SIG-M5 (cell line): ENCODE data around the gene NKIRAS1.
"Not testable (repeated sequence)": the region's sequence is repeated elsewhere in the genome, so short reads cannot be mapped to it uniquely, and the experiment has no call there.

Experiments
- DNase-seq: peaks from one replicate; lab custom pipeline; 2025; lab: John Stamatoyannopoulos, UW

The NKIRAS1 gene

GRCh38 chr3:23904545-23904944 lies 12.2 kb downstream of the NKIRAS1 start:
- no peak for DNase-seq

- DNase-seq: no peak
Measured at GRCh38 chr3:23900744-23901143, 16.0 kb downstream of the NKIRAS1 start.

DNA sequence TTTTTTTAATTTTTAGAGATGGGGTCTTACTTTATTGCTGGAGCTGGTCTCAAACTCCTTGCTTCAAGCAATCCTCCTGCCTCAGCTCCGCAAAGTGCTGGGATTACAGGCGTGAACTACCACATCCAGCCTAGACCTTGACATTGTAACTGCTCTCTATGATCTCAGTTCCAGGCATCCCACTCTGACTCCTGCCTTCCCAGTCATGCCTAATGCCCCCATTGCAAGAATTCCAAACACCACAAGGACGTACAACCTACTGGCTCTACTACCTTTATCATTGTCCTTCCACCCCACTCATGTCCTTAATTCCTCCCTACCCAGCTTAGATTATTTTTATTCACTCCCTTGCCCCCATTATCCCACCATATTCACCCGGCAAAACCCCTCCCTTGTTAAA lies 21.6 kb downstream of the NKIRAS1 start:
- no peak for DNase-seq

DNA sequence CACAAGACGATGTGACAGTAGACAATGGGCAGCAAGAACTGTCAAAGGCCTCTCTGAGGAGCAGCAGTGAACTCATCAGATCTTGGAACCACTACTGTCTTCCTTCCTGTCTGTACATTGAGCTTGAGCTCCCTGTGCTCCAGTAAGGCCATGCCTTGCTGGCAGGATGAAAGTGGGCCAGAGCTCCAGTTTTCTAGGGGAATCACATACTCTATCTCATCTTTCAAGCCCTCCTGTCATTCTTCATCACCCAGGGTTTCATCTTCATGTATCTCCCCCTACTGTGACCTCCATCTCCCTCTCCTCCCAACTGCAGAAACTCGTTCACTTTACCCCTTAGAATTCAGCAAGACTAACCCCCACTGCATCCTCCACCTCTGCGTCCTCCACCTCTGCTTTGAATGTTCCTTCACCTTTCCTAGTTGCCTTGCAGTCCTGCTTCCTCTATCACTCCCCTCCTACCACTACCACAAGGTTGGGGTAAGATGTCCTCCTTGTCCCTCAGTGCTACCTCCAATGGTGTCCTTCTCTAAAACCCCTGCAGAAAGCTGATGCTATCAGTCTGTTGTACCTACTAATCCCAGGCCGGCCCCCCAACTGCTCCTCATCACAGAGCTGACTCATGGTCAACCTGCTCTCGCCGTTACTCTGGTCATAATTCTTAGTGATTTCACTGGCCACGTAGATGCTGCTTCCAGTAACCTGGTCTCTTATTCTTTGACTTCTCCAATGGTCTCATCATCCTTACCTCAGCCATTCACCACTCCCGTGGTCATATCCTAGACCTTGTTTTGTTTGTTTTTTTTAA lies 22.3 kb downstream of the NKIRAS1 start:
- no peak for DNase-seq

- DNase-seq: no peak
Measured at GRCh38 chr3:23889950-23890349, 26.8 kb downstream of the NKIRAS1 start.

DNA sequence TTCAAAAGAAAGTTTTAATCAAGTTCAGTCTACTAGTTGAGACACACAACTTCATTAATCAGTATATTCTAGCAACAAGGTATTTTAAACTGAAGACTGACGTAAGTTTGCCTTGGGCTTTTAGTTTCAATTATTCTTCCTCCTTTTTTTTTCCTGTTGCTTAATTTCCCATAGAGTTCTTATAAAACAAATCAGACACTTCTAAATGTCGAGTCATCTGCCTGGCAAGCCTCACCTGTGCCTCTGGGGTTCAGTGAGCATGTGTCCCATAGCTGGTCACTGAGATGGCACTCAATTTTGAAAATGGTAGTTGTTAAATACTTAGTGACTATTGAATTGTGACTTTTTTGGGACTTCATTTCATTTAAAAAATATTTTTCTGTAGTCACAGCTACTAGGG lies 27.4 kb downstream of the NKIRAS1 start:
- DNase-seq: no peak

DNA sequence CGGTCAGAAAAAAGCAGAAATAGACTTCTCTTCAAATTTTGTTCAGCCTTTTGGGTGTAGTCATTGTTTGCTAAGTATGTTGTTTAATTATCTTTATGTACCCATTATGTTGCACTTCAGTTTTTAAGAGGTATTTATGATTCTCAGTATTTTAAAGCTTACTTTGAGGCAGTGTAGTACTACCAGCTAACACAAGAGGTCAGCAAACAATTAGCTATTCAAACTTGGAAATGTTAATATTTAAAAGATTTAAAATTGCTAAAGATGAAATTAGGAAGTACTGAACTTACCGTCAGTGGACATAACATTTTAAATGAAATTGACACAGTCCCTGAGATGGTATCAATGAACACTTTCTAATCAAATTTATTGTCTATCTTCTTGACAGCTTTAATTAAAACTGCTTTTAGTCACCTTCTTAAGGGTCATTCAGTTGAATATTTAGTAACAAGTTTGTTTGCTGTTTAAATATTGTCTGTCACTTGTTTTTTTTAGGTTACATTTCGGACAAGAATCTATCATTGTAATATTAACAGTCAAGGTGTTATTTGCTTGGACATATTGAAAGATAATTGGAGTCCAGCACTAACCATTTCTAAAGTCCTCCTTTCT lies 28.1 kb downstream of the NKIRAS1 start:
- DNase-seq: no peak

- no peak for DNase-seq
Measured at GRCh38 chr3:23886311-23886710, 30.5 kb downstream of the NKIRAS1 start.

- DNase-seq: no peak
Measured at GRCh38 chr3:23885210-23885609, 31.6 kb downstream of the NKIRAS1 start.

- DNase-seq: no peak
Measured at GRCh38 chr3:23884481-23884880, 32.3 kb downstream of the NKIRAS1 start.

DNA sequence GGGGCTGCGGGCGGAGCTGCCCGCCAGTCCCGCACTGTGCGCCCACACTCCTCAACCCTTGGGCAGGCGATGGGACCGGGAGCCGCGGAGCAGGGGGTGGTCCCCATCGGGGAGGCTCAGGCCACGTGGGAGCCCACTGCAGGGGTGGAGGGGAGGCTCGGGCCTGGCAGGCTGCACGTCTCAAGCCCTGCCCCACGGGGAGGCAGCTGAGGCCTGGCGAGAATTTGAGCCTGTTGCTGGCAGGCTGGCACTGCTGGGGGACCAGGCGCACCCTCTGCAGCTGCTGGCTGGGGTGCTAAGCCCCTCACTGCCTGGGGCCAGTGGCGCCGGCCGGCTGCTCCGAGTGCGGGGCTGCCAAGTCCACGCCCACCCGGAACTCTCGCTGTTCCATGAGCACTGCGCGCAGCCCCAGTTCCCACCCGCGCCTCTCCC lies 34.3 kb downstream of the NKIRAS1 start:
- DNase-seq: no peak

- DNase-seq: not testable (repeated sequence)
Measured at GRCh38 chr3:23881993-23882392, 34.8 kb downstream of the NKIRAS1 start.

DNA sequence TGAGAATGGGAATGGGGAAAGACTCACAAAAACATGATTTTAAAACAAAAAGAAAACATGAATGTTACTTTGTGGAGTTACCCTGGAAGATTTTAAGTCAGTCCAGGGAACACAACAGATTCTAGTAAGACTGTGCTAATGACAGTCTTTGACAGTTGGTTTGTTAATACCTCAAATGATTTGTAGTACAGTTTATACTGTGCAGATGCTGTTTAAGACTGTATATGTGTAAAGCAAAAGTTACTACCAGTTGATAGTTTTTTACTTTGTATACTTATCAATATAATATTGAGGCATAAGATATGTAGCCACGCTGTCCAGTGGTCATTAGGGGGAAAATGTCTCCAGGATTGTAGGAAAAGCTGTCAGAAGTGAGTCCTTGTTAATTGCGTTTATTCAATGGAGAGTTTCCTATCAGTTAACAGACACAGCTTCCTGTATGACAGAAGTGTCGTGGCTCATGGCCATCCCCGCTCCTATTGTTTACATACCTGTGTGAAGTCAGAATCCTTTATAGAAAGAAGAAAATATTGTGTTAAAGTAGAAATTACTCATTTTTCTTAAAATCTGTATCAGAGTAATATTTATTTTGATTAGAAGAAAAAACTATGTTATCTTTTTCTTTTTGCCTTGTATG lies 36.0 kb downstream of the NKIRAS1 start:
- DNase-seq: no peak

DNA sequence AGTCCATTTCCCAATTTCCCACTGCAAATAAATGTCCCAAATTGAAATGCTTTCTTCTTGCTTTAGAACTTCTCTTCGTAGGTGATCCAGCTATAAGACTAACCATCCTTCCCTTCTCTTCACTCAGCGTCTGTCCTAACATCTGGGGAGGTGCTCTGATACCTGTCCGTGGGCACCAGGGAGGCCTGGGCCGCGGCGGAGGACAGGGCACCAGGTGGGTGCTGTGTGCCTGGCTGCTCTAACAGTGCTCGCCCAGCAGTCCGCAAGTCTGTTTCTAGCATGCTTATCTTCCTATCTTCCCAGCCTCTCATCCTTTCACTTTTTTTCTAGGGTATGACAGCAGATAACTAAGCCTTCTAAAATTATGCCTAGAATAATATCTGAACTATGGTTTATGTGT lies 37.3 kb downstream of the NKIRAS1 start:
- no peak for DNase-seq

GRCh38 chr3:23877329-23877980 lies 39.3 kb downstream of the NKIRAS1 start:
- peak; percentile 65 for DNase-seq

DNA sequence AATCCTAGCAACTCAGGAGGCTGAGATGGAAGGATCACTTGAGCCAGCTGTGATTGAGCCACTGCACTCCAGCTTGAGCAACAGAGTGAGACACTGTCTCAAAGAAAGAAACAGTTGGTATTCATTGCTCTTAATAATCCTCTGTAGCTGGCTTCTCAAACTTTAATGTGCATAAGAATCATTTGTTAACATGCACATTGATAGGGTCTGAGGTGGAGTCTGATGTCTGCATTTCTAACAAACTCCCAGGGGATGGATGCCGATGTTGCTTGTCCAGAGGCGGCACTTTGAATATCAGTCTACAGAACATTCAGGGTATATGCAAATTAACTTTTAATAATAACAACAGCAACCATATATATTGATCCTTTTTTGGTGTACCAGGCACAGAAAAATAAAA lies 39.9 kb downstream of the NKIRAS1 start:
- DNase-seq: no peak

- no peak for DNase-seq
Measured at GRCh38 chr3:23875113-23875725, 41.6 kb downstream of the NKIRAS1 start.

GRCh38 chr3:23874359-23875112 lies 42.3 kb downstream of the NKIRAS1 start:
- no peak for DNase-seq

- no peak for DNase-seq
Measured at GRCh38 chr3:23873941-23874340, 42.8 kb downstream of the NKIRAS1 start.

- no peak for DNase-seq
Measured at GRCh38 chr3:23872330-23872729, 44.5 kb downstream of the NKIRAS1 start.

GRCh38 chr3:23871361-23871760 lies 45.4 kb downstream of the NKIRAS1 start:
- DNase-seq: not testable (repeated sequence)
